NCI-H1436 (cell line): ENCODE measurements around the gene NAT14.
"Not testable (repeated sequence)": the region's sequence is repeated elsewhere in the genome, so short reads cannot be mapped to it uniquely, and the experiment has no call there.

Source experiments
- DNase-seq: peaks from one replicate; lab custom pipeline; 2025; lab: John Stamatoyannopoulos, UW

NAT14 gene

DNA sequence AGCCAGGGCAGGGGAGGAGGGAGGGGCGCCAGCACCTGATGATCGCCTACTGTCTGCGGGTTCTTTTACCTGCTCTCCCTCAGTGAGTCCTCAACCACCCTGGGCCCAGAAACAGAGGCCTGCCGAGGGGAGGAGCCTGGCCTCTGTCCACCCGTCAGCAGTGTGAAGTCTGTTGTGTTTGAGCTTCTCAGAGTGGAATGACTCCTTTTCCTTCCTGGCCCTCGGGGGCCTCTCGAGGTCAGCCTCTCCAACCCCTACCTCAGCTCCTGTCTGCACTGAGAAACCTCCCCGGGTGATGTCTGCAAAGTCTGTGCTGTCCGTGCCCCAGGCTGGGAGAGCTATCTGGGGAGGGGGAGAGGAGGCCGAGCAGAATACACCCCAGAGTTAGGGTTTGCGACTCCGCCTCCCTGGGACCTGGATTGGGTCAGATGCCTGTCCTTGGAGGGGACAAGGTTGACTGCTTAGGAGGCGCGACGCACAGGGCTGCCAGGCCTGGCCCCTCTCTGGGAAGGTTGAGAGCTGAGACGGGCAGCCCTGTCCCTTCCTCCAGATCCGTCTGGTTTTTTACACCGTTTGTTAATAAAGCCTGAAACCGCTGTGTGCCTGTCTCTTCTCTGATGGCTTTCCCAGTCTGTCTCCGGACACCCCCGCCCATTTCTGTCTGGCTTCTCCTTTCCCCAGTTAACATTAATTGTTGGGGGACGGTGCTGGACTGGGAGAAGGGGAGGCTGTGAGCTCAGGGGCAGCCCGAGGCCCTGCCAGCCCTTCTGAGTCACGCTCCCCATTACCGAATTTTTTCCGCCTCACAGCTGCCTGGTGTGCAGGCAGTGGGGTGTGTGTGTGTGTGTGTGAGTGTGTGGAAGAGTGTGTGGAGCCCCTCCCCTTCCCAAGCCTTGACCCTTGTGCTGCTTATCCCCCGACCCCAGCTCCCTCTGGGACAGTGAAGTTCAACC, 2.3 kb downstream of the NAT14 start:
- DNase-seq, result no peak

DNA sequence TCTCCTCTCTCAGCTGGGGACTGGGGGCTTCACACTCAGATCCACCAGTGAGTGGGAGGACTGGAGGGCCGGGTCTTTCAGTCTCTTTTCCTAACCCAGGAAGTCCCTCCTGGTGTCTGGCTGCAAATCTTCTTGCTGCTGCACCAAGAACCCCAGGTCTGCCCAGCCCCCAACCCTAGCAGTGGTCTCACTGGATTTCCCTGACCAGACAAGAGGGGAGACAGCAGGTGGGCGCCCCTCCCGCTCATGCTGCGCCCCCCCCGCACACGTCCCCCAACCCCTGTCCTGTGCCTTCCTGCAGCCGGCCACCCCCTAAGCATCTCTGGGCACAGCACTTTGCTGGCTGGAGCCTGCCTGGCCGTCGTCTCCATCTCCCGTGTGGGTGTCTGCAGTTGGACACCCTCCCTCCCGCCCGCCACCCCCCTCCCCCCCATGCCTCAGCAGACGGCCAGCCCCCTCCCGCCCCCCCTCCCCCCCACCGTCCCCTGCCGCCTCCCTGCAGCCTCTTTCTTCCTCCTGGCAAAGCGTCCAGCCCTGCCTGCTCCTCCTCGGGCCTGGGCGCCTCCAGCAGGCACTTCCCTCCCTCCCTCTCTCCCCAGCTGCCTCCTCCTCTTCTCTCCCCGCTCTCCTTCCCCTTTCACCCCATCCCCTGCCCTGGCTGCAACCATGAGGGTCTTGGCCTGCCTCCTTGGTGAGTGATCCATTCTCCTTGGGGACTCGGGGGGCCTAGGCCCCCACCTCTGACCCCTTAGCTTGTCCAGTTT, 3.1 kb downstream of the NAT14 start, which contains the start of gene SSC5D:
Gene SSC5D, plus strand, starts transcription at position 513 of the 764 bp plus-strand sequence. Its CDS starts 154 bp downstream, at position 667.
- DNase-seq, result no peak

DNA sequence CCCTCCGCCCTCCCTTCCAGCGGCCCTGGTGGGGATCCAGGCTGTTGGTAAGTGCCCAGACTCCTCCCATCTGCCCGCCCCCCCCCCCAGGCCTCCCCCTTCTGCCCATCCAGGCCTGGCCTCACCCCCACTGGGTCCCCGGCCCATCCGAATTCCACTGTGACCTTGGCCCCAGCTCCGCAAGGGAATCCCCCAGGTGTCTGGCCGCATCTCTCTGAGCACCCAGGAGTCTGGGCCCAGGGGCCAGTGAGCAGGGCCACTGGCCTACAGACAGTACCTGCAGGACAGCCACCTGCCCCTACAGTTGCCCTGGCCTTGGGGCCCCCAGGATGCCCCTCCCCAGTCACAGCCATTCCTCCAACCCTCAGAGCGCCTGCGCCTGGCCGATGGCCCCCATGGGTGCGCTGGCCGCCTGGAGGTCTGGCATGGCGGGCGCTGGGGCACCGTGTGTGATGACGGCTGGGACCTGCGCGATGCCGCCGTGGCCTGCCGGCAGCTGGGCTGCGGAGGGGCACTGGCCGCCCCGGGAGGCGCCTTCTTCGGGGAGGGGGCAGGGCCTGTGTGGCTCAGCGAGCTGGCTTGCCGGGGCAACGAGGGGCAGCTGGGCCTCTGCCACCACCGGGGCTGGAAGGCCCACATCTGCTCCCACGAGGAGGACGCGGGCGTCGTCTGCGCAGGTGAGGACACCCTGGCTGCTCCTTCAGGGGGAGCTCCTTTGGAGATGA, 4.2 kb downstream of the NAT14 start:
- DNase-seq, result no peak

DNA sequence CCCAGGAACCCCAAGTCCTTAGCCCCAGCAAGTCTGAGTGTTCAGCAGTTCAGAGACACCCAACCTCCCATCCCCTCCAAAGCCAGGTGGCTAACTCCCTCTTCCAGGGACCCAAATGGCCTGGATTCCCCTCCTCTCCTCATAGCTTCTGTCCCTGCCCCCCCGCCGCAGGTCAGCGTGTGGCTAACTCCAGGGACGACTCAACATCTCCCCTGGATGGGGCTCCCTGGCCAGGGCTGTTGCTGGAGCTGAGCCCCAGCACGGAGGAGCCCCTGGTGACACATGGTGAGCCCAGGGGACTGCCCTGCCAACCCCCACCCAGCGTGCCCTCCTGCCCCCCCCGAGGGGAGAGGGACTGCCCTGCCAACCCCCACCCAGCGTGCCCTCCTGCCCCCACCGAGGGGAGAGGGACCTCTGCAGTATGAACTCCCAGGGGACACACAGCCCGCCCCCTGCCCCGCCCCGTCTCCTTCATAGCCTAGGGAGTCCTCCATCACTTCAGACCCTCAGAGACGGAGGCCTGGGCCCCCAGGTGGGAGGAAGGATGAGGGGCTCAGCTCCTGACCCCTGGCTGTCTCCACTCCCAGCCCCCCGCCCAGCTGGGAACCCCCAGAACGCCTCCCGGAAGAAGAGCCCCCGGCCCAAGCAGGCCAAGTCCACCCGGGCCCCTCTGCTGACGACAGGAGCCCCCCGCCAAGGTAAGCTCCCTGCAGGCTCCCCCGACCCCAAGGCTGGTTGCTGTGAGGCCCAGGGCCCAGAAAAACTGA, 4.9 kb downstream of the NAT14 start:
- no peak for DNase-seq

DNA sequence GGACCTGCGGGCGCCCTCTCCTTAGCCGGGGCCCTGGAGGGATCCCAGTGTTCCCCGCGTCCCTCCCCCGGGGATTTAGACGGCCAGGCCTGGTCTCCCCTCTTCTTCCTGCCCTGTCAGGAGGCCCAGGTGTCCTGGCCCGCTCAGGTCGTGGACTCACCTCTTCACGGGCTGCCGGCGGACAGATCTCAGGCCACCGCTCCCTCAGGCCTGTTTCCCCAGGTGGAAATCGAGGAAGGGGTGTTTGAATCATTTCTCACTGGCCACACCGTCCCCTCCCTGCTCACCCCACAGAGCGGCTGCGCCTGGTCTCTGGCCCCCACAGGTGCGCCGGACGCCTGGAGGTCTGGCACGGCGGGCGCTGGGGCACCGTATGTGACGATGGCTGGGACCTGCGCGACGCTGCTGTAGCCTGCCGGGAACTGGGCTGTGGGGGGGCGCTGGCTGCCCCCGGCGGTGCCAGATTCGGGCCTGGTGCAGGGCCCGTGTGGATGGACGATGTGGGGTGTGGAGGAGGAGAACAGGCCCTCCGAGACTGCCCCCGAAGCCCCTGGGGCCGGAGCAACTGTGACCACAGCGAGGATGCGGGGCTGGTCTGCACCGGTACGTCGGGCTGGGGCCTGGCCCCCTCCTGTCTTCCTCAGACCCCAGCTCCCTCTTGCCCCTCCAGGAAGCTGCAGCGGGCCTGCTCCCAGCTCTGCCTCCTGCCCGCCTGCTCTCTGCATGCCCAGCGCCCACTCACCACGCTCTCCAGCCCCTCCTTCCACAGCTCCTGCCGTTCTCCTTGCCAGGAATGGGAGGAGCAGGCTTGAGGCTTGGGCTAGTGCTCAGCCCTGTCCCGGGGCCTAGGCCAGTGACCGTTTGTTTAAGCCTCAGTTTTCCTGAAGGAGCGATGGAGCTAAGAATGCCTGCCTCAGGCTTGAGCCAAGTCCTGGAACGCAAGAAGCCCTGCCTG, 5.8 kb downstream of the NAT14 start:
- no peak for DNase-seq

DNA sequence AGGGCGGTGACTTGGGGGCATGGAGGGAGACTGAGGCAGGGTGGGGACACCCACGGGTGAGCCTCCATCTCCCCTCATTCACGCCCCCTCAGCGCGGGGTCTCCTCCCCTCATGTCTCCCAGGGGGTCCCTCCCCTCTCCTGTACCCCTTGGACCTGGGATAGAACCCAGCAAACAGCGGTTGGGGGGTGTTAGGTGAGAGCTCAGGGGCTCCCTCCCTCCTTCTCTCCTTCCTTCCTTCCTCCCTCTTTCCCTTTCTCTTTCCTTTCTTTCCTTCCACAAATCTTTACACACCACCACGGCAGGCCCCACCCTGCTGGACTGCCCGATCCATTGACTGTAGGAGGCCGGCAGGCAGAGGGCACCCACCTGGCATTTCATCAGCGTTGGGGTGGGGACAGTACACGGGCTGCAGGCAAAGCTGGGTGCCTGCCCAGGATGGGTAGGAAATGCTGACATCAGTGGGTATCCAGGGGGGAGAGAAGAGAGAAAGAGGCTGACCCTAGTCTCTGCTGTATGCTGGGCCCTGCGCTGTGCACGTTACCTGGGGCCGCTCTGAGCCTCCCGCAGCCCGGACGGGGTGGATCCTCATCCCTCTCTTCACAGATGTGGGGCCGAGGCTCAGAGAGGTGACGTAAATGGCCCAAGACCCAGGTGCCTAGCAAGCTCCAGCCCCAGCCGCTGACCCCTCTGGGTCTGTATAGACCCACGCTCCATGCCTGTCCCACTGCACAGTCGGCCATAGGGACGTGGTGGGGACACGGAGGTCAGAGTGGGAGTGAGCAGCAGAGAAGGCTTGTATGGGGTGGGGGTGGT, 6.8 kb downstream of the NAT14 start:
- no peak for DNase-seq

DNA sequence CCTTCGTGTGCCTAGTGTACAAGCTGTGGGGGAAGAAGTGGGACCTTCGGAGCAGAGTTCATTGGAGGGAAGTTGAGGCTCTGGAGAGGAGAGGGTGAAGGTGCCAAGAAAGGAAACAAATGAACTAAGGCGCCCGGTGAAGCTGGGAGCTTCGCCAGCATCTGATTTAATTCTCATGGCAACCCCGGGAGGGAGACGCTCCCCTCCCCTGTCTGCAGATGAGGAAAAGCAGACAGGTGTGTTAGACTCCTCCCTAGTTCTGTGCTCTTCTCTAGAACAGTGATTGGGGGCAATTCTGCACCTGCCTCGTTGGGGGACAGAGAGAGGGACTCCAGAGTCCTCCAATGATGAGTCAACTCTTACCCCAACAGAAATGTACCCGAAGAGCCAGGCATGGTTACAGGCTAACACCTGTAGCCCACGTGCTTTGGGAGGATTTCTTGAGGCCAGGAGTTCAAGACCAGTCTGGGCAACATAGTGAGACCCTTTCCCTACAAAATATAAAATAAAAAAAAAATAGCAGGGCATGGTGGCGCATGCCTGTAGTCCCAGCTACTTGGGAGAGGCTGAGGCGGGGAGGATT, 7.5 kb downstream of the NAT14 start:
- DNase-seq, result peak; percentile 53

DNA sequence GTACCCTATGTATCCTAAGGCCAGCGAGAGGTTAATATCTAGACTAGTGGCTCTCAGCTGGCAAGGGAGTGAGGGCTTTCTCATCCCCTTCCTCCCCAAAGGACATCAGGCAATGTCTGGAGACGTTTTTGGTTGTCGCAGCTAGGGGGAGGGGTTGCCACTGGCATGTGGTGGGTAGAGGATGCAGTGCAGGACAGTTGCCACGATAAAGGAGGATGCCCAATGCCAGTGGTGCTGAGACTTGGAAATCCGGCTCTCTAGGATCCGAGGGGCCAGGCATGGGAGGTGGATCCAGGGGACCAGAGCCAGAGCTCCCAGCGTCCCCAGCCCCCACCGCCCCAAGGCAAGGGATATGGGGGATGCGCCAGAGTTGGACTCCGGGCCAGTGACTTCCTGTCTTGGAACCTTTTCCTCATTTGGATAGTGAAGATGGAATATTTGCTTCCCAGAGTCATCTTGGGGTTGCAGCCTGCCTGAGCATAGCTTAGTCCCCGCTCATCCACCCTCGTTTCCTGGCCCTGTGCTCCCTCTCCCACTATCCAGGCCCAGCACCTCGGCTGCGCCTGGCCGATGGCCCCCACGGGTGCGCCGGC, 8.2 kb downstream of the NAT14 start:
- DNase-seq, result no peak

DNA sequence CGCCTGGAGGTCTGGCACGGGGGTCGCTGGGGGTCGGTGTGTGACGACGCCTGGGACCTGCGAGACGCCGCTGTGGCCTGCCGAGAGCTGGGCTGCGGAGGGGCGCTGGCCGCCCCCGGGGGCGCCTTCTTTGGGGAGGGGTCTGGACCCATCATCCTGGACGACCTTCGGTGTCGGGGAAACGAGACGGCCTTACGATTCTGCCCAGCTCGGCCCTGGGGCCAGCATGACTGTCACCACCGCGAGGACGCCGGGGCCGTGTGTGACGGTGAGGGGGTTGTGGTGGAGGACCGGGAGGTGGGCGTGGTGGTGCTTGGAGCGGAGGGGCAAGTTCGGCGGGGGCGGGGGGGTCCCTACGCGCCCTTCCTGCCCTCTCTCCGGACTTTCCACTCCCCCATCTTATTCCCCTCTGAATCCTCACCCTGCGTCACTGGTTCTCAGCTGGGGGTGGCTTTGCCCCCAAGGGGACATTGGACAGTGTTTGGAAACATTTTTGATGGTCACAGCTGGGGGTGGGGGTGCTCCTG, 8.7 kb downstream of the NAT14 start:
- DNase-seq, result no peak

DNA sequence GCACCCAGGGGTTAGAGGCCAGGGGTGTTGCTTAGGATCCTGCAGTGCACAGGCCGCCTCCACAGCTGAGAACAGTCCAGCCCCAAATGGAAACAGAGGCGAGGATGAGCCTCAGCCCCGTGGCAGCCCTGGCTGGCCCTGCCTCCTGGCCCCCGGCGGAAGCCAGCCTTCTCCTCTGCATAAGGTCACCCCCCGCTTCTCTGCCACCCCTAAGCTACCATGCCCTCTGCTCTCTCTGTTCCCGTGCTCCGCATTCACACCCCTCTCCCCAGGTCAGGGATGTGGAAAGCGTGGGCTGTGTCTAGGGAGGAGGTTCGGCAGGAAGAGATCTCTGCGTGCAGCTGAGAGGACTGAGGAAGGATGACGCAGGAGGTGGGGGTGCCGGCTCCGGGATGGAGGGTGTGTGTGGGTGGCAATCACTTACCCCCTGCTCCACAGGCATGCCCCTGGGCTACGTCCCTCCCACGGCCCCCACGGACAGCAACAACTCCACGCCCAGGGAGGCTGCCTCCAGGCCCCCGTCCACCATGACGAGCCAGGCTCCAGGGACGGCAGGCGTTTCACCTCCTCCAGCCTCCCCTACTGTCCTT, 9.3 kb downstream of the NAT14 start:
- DNase-seq, result no peak

DNA sequence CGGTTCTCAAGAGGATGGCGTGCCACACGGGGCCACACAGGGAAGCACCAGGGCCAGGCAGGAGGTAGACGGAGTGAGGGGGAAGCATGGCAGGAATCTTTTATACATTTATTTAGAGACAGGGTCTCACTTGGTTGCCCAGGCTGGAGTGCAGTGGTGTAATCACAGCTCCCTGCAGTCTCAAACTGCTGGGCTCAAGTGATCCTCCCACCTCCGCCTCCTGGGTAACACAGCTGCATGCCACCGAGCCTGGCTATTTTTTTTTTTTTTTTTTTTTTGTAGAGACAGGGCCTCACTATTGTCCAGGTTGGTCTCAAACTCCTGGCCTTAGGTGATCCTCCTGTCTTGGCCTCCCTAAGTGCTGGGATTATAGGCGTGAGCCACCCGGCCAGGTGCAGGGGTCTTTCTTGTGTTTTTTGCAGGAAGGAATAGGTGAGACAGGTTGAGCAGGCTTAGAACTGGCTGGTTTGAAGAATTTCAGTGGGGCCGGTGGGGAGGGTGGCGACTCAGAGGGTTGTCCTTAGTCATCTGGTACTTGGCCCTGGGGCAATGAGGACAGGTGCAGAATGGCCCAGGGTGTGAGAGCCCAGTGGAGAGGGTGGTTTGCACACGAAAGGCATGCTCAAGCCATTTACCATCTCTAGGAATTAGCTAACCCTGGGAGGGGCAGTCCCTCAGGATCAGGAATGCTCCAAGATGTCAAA, 10.8 kb downstream of the NAT14 start:
- DNase-seq, result no peak

DNA sequence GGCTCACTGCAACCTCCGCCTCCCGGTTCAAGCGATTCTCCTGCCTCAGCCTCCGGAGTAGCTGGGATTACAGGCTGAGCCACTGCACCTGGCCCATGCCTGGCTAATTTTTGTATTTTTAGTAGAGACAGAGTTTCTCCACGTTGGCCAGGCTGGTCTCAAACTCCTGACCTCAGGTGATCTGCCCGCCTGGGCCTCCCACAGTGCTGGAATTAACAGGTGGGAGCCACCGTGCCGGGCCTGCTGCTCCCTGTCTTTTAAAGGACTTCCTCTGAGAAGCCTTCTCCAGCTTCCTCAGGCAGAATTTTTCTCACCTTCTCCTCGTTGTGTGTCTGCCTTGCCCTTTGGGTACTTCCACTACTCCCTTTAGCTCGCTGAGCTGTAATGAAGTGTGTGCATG, 11.8 kb downstream of the NAT14 start:
- not testable (repeated sequence) for DNase-seq

DNA sequence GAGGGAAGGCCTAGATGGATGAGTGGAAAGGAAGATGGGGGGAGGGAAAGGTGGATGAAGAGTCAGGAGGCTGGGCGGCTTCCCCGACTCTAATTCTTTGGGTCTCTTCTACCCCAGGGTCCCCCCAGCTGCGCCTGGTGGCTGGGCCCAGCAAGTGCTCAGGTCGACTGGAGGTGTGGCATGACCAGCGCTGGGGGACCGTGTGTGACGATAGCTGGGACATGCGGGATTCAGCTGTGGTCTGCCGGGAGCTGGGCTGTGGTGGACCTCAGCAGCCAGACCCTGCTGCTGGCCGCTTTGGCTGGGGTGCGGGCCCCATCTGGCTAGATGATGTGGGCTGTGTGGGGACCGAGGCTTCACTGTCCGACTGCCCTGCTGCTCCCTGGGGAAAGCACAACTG, 12.8 kb downstream of the NAT14 start:
- DNase-seq, result no peak

DNA sequence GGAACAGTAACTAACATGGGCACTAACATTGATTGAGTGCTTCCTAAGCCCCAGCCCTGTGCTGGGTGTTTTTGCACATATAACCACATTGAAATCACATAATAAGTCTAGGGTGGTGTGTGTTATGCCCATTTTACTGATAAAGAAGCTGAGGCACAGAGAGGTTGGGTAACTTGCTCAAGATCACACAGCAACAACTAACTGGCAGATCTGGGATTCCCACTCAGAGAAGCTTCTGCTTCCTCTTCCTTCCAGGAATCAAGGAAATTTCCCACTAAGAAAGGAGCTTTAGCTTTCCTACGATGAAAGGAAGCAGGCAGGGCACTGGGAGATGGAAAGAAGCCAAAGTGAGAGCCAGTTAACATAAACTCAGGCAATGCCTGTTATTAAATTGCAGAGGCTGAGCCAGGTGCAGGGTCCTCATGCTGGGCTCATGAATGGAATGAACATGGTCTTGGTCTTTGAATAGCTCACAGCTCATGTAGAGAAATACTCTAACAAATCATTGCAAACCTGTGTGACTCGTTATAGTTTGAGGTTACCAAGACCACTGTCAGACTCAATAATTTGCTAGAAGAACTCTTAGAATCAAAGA, 13.4 kb downstream of the NAT14 start:
- no peak for DNase-seq

DNA sequence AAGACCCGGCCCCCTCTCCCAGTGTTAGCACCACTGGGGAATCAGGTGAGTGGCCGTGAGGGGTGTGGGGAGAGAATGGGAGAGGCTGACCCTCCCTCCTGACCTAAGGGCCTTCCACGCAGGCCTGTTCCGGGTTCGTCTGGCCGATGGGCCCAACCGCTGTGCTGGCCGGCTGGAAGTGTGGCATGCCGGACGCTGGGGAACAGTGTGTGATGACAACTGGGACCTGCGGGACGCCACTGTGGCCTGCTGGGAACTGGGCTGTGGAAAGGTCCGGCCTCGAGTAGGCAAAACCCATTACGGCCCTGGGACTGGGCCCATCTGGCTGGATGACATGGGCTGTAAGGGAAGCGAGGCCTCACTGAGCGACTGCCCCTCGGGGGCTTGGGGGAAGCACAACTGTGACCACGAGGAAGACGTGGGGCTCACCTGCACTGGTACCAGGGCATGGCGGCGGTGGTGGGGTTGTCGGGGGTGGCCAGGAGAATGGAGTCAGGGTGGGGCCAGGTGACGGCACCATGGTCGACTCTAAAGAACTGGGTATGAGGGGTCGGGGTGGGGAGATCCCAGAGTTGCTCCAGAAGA, 15.5 kb downstream of the NAT14 start:
- no peak for DNase-seq

DNA sequence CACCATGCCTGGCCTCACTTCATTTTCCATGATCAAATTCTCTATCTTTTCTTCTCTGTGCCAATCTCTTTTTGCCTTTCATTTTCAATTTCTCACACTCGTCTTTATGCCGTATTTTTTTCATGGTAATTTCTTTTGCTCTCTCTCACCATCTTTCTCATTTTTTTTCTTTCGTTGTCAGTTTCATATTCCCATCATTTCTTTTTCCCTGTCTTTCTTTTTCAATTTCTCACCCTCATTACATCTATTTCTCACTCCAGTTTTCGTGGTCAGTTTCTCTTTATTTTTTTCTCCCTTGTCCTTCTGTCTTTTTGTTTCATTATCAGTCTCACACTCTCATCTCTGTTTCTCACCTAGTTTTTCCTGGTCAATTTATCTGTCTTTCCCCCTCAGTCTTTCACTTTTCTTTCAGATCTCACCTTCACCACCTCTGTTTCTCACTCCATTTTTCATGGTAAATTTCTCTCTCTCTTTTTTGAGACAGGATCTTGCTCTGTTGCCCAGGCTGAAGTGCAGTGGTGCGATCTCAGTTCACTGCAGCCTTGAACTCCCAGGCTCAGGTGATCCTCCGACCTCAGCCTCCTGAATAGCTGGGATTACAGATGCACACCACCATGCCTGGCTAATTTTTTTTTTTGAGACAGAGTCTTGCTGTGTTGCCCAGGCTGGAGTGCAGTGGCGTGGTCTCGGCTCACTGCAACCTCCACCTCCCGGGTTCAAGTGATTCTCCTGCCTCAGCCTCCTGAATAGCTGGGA, 17.4 kb downstream of the NAT14 start:
- DNase-seq, result no peak
